GM18519 (cell line): Measurements from ENCODE around the gene ABLIM3.

Experiments used
- ATAC-seq: cut with Tn5 transposase; IDR thresholded peaks from one replicate; pipeline ENCODE4 v1.9.1; 2021; ENCODE audit warnings: mild to moderate bottlenecking, moderate library complexity; ENCODE audit not compliant: unreplicated experiment, low FRiP score

The ABLIM3 gene

DNA sequence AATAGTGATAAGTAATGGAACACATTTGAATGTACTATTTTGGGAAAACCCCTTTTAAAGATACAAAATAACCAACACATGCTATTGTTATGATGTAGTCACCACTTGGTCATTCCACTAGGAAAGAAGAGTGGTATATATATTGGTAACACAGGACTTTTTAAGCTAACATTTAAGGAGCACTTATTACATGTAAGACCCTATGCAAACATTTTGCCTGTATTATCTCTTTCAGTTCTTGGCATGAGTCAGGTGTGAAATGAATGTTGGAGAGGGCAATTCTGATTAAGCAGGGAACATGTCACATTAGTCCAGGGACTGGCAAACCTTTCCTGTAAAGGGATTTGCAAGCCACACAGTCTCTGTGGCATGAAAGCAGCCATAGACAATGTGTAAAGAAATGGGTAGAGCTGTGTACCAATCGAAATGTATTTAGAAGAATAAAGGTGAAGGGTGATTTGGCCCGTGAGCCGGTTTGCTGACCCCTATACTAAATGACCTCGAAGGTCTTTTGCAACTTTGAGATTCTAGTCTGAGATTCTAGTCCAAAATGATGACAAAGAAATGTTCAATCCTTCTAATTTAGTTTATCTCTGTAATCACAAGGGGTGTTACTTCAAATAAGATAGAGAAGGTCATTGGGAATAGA, 15.3 kb downstream of the ABLIM3 start:
- ATAC-seq = no peak

DNA sequence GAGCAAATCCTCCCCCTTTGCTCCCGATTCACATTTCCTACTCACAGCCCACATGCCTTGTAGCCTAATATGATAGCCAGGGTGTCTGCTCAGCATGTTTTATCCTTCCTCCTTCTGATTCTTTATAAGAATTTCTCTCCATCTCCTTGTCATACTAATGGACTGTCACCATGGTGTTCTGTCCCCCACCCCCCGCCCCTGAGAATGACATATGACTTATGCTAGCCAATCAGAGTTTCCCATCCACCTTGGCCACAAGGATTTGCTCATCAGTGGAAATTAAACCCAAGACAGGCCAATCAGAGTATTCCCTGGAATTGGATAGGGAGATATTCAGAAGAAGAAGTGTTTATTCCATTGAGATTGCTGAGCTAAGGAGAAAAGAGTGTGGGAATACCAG, 16.0 kb downstream of the ABLIM3 start:
- no peak for ATAC-seq

DNA sequence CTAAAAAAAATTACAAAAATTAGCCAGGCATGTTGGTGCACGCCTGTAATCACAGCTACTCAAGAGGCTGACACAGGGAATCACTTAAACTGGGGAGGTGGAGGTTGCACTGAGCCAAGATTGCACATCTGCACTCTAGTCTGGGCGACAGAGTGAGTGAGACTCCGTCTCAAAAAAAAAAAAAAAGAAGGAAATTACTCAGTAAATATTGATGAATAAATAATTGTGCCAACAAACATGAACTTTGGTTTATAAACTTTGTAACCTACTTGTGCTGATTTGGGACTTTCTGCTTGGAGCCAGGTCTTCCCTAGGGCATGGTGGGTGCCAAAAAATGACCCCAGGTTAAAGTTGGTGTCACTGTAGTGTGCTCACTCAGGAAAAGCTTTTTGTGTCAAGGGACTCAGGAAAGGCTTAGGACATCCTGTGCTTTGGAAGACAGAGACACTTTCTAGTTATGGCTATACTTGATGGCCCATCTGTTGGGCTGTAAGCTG, 19.0 kb downstream of the ABLIM3 start:
- ATAC-seq = no peak

DNA sequence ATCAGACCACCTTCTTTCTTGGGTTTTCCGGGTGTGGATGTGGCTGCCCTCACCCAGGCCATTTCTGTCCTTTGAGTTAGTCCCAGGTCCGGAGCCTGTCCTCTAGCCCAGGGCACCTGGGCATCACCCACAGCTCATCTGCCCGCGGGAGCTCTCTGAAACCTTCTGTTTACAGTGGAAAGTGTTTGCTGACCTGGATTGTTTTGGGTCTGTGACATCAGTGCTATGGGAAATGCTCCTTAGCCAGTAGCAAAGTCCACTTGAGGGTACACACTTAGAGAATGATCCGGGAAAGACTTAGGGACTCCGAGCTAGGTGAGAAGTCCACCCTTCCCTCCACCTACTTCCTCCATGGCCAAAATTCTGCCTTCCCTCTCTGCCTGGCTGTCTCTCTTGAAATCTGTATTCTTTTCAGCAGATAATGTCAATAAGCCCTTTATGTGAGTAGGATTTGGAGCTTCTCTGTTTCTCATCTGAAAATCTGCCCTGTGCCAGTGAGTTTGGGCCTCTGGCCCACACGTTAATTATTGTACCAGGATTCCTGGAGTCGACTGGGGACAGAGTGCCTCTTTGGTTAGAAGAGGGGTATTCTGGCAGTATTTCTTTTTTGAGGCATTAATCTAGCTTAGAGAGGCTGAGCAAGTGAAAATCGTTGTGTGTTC, 19.9 kb downstream of the ABLIM3 start:
- ATAC-seq = no peak

DNA sequence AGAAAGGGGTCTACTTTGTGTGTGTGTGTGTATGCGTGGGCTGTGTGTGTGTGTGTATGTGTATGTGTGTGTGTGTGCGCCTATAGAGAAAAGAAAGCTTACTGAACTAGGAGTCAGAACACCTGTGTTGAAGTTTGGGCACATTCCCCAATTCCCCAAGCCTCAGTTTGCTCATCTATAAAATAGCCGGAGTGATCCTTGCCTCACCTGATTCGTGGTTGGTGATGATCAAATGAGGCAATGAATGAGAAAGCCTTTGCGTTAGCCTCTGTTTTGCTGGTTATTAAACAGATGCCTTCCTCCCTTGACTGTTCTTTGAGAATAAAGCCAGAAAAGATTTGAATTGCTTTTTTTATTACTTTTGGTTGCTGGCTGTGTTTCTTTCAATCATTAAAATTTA, 20.6 kb downstream of the ABLIM3 start:
- no peak for ATAC-seq

DNA sequence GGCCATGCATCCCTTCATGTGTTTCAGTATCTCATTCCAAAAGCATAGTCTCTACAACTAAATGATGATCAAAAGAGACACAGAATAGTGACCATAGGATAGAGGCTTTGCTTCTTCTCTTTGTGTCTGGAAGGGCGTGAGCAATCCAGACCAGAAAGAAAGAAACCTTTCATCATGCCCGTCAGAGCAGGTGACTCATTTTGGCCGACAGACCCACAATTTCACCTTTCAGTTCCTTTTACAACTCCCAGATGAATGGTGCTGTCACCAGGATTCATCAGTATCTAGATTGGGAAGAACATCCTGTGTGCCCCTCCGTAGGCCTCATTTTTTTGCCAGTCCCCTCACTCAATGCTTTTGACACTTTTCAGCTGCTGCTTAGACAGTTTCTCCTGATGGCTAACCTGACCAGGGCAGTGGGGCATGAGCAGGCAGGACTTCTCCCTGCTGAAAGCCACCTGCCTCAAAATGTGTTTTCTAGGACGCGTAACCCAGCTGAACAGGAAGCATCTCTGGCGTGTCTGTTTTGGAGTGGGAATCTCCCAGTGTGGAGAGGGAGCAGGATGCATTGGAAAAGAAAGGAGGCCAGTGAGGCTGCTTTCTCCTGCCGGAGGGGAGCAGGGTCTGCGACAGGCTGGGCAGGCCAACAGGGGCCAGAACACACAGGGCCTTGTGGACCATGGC, 21.2 kb downstream of the ABLIM3 start:
- ATAC-seq = peak; percentile 74

DNA sequence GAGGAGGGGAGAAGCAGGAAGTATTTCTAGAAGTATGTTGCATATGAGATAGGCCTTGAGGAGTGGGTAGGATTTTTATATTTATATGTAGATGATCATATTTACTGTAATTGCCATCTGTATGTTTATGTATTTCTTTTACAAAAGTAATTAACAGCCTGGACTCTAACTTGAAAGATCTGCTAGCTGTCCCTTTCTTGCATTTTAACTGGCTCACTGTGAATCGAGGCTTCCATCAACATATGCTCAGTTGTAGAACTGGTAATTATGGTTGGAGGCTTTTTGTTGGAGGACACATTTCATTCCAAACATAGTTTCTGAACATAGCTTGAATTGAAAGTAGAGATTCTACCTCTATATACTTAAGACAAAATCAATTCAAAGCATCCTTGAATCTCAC, 23.4 kb downstream of the ABLIM3 start:
- no peak for ATAC-seq

DNA sequence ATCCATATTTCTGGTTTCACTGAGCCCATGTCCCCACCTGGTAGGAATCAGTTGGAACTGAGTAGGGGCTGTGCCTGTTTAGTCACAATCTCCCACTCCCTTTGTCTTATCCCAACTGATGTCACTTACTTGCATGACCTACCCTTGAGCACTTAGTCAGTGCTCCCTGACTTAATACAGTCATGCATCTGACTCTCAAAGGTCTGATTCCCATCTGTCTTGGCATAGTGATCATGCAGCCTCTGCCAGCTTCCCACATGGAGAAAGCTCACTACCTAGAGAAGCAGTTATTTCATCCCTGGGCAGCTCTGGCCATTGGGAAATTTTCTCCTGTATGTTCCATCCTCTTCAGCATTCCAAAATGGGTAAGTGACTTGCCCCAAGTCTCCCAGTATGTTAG, 24.8 kb downstream of the ABLIM3 start:
- ATAC-seq = no peak

DNA sequence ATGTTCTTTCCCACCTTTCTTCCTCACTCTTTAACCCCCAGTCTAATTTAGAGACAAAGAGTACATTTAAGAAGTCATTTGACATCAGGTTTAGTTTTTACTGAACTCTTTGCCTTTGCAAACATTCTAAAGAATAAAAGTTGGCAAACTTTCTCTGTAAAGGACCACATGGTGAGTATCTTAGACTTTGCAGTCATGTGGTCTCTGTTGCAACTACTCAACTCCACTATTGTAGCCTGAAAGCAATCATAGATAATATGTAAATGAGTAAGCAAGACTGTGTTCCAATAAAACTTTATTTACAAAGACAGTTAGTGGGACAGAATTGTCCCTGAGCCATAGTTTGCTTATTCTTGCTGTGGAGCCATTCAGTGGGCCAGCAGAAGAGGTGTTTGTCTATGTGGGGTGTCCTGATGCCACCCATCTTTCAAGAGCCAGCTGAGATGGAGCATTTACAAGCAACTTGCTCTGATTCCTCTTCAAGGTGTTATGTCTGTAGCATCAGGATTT, 25.4 kb downstream of the ABLIM3 start:
- no peak for ATAC-seq

DNA sequence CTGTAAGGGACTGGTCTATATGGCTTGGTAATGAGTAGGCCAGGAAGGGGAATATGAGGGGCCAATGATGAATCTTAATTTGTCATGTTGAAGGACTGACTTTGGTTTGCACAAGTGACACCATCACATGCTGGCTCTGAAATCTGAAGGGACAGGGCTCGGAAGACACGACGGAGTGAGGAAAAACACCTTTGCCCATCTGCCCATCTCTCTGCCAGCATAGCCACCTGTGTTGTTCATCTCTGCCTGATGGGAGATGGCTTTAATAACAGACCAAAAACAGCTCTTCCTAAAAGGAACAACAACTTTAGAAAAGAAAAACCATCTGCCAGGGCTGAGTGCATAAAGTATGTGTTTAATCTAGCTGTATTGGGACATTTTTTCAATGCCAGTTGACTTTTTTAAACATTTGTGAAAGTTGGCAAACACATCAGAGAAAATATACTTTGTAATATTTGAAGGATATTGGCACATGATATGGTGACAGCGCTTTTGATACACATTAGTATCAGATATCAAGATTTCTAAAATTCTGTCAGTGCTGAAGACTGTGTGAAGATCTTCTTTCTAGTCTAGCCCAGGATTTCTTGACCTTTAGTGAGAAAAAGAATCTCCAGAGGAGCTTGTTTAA, 27.1 kb downstream of the ABLIM3 start:
- ATAC-seq = no peak

DNA sequence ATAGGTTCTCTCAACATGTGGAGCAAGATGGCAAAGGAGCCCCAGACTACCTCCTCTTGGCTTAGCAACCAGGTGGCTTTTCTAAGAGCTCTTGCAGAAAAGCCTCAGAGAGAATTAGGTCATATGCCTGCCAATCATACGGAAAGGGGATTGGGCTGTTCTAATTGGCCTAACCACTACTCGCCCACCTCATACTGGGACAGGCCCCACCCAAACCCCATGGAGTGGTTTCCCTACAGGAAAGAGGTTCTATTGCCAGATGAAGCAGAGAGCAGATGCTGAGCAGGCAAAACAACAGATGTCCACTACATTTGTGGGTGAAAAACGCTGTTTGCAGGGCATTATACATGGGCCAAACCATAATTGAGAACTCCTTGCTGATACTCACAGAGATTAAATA, 29.0 kb downstream of the ABLIM3 start:
- ATAC-seq = no peak

DNA sequence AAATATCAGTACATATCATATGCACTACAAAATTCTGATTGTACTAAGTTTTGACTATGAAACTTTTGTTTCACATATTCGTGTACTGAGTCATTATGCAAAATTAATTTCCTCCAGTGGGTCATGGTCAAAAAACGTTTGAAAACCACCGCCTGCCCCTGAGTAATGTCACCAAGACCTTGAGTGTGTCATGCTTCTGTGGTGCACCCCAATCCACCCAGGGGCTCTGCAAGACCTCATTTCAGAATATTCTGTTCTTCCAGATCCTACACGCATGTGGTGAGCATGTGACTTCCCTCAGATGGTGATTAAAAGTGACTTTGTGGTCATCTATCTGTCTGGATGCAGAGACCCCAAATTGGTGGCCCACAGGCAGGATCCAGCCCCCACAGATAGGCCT, 31.0 kb downstream of the ABLIM3 start:
- no peak for ATAC-seq

DNA sequence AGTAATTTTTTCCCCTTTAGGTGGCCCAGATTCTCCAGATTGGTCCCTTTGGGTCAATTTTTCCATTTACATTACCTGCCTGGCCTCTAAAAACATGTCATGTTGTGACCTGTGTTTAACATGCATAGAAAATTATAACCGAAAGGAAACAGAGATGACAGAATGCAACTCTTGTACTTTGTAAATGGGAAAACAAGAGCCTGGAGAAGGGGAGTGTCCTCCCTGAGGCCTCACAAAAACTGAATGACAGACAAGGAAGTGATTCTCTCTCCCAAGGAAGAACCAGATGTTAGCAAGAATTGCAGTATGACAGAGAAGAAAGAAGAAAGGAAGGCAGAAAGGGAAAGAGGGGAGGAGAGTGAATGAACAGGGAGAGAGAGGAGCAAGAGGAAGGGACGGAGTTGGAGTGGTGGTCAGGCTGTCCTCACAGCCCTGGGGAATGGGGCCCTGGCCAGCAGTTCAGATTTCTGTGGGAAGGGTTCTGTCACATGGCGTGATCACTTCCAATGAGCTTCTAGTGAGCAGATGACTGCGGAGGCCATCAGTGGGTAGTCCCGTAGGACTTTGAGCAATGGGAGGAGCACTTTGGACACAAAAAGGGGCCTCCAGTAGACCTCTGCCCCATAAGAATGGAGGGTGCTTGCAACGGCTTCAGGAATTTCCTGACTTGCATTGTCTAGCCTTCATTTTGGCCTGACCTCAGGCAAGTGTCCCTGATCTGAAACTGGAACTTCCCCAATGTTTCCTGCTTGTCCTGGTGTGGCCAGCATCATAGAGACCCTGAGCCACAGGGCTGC, 31.6 kb downstream of the ABLIM3 start:
- ATAC-seq = no peak

DNA sequence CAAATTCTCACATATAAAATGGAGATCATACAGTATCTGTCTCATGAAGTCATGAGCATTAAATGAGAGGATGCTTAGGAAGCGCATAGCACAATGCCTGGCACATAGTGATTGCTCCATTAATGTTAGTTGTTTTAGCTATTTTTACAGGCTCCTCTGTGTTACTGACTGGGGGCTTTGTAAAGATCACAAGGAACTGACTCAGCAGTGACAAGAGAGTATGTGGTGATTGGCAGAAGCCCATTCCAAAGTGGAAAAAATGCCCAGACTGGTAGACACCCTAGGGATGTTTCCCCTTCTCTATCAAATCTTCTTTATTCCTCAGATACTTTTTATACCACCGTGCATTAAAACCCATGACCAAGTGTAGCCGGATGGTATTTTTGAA, 33.5 kb downstream of the ABLIM3 start:
- ATAC-seq = no peak

DNA sequence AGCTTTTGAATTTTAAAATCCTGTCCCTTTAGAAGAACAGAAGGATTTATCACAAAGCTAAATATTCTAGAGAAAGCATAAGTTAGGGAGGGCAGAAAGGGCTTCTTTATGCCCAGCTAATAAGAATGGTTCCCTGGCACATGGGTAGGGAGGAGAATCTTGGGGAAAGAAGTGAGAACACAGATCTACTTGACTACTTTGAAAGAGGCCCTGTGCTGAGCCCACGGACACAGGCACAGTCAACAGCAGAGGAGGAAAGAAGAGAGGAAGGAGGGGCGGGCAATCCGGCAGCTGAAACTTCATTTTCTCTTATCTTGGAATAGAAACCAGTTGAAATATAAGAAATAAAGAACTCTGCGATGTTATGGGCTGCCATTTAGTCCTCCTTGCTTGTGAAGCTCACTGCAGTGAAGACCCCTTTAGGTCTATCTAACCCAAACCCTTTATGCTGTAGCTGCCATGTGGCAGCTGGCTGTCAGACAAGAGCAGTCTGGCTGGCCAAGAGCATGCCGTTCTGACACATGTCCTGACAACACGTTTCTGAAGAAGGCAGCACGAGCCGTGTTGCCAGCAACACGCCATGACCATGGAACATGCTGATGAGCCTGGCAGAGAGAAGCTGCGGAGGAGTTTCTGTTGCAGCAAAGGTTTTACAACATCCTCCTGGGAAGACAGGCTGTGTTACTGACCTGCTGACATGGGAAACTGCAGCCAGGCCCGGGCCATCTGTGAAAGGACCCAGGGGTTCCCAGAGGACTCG, 34.2 kb downstream of the ABLIM3 start:
- no peak for ATAC-seq

DNA sequence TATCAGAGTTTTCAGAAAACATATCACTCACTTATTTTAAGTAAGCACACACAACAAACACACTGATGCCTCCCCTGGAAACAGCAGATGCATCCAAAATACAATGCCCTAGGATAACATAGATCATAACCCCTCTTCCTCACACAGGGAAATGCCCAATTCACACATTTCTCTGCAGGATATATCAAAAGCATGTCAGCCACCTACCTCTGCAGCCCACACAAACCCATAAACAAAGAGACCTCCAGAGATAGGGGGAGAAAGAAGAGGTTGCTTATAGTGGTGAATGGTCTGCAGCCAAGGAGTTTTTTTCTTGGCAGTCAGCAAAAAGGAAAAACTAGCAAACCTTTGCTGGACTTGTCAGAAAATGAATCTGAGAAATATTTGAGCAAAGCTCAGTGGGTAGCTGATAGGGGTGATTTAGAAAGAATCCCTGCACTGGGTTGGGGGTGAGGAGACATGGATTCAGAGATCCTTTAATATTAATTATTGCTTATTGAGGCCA, 36.1 kb downstream of the ABLIM3 start:
- no peak for ATAC-seq

DNA sequence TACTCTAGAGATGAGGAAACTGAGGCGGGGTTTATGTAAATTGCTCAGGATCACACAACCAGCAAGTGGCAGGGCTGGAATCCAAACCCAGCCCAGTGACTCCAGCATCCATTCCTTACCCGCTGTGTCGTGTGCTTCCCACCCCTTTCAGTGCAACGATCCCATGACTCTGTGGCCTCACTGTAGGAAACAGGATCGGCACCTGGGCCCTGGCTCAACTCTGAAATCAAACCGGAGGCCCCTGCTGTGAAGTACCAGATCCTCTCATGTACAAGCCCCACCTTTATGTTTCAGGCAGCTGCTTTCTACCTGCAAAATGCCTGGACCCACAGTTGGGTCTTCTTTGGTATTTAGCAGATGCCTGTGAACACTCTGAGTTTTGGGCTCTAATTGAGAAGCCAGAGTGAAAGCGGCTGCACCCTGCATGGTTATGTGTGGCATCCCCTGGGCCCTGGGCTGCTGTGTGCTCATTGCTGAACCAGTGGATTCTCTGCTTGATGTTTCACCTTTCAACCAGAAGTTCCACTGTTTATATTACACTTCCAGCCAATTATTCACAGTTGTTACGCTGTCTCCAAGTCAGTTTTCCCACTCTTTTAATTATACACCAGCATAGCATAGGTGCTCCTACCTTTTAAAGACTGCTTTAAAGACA, 36.7 kb downstream of the ABLIM3 start:
- no peak for ATAC-seq

DNA sequence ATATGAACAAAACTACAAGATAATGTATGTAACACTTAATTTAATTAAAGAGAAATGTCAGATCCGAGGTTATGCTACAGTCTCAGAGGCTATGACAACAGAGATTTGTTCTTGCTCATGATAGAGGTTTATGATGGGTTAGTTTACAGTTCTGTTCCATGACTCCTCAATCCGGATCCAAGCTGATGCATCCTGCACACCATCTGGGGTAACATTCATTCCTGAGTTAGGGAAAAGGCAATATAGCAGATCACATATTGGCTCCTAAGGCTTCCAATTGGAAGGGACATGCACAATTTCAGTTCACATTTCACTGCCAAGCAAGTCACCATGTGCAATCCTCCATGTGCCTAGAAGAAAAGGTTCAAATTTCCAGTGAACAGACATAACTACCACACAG, 40.4 kb downstream of the ABLIM3 start:
- no peak for ATAC-seq

DNA sequence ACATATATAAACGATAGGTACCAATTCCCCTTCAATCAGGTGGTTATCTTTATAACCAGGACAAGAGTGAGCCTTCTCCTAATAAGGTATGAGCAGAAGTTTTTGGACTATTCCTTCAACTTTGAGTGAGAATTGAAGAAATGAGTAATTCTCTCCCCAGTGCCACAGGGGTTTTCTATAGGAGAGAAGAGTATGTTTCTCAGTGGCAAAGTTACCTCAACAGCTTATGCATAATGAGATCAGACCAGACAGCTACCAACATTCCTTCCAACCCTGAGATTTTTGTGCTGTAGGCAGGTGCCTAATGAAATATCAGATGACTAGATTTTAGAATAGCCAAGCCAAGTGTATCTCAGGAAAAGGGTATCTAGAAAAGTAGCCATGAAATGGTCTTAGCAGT, 40.9 kb downstream of the ABLIM3 start:
- no peak for ATAC-seq
